ENCODE data around the gene OCA2. TPM values are rescaled to one million over a fixed set of nuclear protein-coding genes. Genes with fewer than 3 reads are reported as not detected.
A peak's percentile ranks its signal among the peaks of the same experiment; 100 is the strongest.
"Not testable (repeated sequence)": the region's sequence is repeated elsewhere in the genome, so short reads cannot be mapped to it uniquely, and the experiment has no call there.

OCA2 gene
- polyA plus RNA-seq, 1 experiment = not detected

DNA sequence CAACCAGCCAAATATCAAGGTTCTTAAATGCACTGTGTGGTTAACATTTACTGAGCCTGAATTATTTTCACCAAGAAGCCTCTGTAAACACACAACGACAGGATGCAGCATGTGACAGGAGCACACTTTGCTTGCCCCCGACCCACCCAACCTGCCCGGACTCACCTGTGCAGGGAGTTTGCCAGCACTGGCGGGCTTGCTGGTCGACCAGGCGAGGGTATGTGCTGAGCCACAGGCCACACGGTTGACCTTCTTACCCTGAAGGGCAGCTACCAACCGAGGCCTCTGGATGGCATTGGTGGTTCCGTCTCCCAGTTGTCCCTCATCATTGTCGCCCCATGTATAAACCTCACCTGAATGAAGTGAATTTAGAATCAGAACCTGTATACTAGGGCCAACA, 25.7 kb upstream of the OCA2 start:
- TF ChIP-seq, protein P1, sequence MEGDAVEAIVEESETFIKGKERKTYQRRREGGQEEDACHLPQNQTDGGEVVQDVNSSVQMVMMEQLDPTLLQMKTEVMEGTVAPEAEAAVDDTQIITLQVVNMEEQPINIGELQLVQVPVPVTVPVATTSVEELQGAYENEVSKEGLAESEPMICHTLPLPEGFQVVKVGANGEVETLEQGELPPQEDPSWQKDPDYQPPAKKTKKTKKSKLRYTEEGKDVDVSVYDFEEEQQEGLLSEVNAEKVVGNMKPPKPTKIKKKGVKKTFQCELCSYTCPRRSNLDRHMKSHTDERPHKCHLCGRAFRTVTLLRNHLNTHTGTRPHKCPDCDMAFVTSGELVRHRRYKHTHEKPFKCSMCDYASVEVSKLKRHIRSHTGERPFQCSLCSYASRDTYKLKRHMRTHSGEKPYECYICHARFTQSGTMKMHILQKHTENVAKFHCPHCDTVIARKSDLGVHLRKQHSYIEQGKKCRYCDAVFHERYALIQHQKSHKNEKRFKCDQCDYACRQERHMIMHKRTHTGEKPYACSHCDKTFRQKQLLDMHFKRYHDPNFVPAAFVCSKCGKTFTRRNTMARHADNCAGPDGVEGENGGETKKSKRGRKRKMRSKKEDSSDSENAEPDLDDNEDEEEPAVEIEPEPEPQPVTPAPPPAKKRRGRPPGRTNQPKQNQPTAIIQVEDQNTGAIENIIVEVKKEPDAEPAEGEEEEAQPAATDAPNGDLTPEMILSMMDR (IDR thresholded peaks at IDR 0.05; ENCODE audit: low read depth, low read length) = no peak
- ChIA-PET POLR2A (no interaction called here), CTCF (interaction anchor here (0.8 to 3.8 kb wide), 5 partner anchors 9 to 34 kb away, joined by 3 to 40 read pairs (median 25); partner anchors contain the start of gene OCA2)
- Histone ChIP-seq H3K27me3 (ENCODE audit: control insufficient read depth, insufficient read depth, low read length) (no peaks in the 10 kb centered on the region), H3K4me3 (ENCODE audit: low read depth, low read length) (no peak overlapping the region), H3K27ac (ENCODE audit: low read depth, low read length) (no peak overlapping the region), H3K9me3 (ENCODE audit: control insufficient read depth, insufficient read depth, low read length) (no peaks in the 10 kb centered on the region)
- no peak for DNase-seq (ENCODE audit: low read depth, low spot score)

DNA sequence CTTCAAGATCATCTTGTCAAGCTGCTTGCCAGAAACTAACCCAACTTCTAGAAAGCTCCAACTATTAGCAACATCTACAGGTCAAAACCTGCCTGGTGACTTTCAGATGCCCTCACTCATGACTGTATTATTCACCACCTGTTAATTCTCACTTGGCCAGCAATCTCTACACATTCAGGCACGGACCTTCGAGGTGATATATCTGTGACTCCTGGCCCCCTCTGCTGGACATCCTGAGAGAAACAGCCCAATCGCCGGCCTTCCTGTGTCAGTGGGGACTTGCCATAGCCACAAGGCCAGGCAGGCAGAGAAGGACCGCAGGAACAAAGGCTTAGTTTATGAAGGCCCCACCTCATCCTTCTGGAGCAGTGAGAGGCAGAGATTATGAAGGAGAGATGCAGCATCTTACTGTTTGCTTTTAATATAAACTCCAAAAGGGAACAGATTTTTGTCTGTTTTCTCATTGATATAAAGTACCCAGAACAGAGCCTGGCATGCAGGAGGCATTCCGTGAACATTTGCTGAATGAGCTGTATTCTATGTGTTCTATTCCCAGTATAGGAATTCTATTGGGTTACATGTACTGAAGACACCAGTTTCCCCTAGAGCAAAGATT, 24.4 kb upstream of the OCA2 start:
- CTCF ChIA-PET = interaction anchor here (0.7 to 3.8 kb wide), 12 partner anchors 9 to 1234 kb away, joined by 3 to 25 read pairs (median 4); partner anchors contain the start of gene OCA2
- H3K9me3 ChIP-seq (ENCODE audit: control insufficient read depth, insufficient read depth, low read length) = no peaks in the 10 kb centered on the region
- peak; percentile 33 for DNase-seq (ENCODE audit: low read depth, low spot score)
- no peak overlapping the region for H3K27ac ChIP-seq (ENCODE audit: low read depth, low read length)
- POLR2A ChIA-PET = no interaction called here
- H3K27me3 ChIP-seq (ENCODE audit: control insufficient read depth, insufficient read depth, low read length) = no peaks in the 10 kb centered on the region
- TF ChIP-seq, protein P1 (IDR thresholded peaks at IDR 0.05; ENCODE audit: low read depth, low read length) = peak; percentile 86
- H3K4me3 ChIP-seq (ENCODE audit: low read depth, low read length) = no peak overlapping the region

DNA sequence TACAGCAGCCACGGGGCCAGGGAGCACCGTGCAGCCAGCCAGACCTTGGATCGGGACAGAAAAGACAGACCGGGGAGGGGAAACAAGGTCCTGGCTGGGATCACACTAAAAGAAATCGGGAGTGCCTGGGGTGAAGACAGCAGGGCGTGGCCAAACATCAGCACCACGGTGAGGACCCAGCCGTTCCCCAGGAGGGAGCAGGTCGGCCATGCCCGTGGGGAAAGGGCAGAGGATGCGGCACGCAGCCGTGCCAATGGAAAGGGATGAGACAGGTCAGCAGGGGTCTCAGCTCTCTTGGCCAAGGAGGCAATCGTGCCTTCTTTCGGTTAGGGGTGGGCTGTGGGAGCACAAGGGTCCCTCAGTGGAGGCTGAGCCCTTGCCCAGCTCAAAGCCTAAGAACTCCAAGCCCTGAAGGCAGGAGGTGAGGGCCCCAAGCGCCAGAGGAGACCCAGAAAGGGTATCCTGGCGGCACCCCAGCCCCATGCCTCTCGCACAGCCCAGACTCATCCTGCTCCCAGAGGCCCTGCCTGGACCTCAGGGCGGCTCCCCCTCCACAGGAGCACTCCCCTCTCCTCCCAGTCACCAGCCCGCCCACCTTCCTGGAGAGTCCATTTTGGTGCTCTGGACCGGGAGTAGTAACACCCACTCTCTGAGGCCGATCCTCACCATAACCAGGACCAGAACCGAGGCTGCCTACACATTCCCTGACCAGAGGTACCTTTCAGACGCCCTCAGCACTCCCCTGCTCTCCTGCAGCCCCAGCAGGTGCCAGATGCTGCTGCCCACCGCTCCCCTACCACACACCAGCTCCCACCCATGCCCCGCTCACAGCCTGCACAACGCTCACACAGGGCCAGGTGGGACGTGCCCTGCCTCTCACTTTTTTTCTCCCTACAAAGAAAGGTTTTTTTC, 23.2 kb upstream of the OCA2 start:
- ChIA-PET POLR2A (no interaction called here), CTCF (interaction anchor here (0.7 to 2.2 kb wide), 6 partner anchors 8 to 1232 kb away, joined by 3 to 11 read pairs (median 6); partner anchors contain the start of gene OCA2)
- TF ChIP-seq, protein P1 (IDR thresholded peaks at IDR 0.05; ENCODE audit: low read depth, low read length) = no peak
- no peak overlapping the region for H3K27ac ChIP-seq (ENCODE audit: low read depth, low read length)
- DNase-seq (ENCODE audit: low read depth, low spot score) = no peak
- H3K4me3 ChIP-seq (ENCODE audit: low read depth, low read length) = no peak overlapping the region
- no peaks in the 10 kb centered on the region for H3K9me3 ChIP-seq (ENCODE audit: control insufficient read depth, insufficient read depth, low read length)
- H3K27me3 ChIP-seq (ENCODE audit: control insufficient read depth, insufficient read depth, low read length) = no peaks in the 10 kb centered on the region

DNA sequence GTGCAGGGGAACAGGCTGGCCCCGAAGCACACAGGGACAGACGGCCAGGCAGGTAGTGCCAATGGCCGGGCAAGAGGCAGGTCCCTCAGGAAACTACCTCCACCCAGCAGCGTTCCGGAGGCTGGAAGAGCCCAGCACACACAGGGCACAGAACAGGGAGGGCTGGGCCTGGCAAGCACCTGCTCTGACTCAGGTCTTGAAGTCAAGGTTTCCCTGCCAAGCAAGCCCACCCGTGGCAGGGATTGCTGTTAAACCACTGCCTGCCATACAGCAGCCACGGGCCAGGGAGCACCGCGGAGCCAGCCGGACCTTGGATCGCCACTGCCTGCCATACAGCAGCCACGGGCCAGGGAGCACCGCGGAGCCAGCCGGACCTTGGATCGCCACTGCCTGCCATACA, 22.5 kb upstream of the OCA2 start:
- DNase-seq (ENCODE audit: low read depth, low spot score); H3K4me3 ChIP-seq (ENCODE audit: low read depth, low read length); H3K27me3 ChIP-seq (ENCODE audit: control insufficient read depth, insufficient read depth, low read length); CTCF ChIA-PET; POLR2A ChIA-PET; H3K9me3 ChIP-seq (ENCODE audit: control insufficient read depth, insufficient read depth, low read length); H3K27ac ChIP-seq (ENCODE audit: low read depth, low read length): not testable (repeated sequence)

DNA sequence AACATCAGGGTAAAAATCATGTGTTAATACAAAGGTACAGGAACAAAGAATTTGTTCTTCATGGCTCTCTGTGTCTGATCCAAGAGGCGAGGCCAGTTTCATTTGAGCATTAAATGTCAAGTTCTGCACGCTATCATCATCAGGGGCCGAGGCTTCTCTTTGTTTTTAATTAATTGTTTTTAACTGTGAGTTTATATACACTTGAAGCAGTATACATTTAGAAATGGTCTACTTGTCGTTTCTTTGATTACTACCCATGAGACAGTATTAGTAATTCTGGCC, 21.2 kb upstream of the OCA2 start:
- Histone ChIP-seq H3K4me3 (ENCODE audit: low read depth, low read length) (no peak overlapping the region), H3K27me3 (ENCODE audit: control insufficient read depth, insufficient read depth, low read length) (no peaks in the 10 kb centered on the region), H3K27ac (ENCODE audit: low read depth, low read length) (no peak overlapping the region), H3K9me3 (ENCODE audit: control insufficient read depth, insufficient read depth, low read length) (no peaks in the 10 kb centered on the region)
- CTCF ChIA-PET = interaction anchor here (0.8 kb wide), 1 partner anchor 25 kb away, joined by 3 read pairs; no protein-coding TSS in a partner anchor
- TF ChIP-seq, protein P1 (IDR thresholded peaks at IDR 0.05; ENCODE audit: low read depth, low read length) = no peak
- DNase-seq (ENCODE audit: low read depth, low spot score) = no peak
- POLR2A ChIA-PET = no interaction called here
